ENCODE data around the gene MAP3K1.

DNA sequence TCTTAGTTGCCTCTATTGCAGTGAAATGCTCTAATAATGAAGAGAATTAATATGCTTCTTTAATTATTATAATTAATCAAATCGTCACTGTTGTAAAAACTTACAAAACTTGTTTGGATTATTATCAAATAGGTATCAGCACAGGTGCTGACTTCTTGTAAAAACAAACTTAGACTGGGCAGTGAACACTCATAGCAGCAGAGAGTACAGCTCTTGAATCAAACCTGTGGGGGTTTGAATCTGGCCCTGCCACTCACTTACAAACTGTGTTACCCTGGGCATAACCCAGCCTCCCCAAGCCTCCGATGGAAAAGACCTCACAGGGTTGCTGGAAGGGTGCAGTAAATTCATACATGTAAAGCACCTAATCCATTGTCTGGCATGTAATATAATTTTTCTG is 35.1 kb downstream of the MAP3K1 start:
- no peak for TF ChIP-seq EP300 (IDR thresholded peaks at IDR 0.05)
- TF ChIP-seq, protein P1, sequence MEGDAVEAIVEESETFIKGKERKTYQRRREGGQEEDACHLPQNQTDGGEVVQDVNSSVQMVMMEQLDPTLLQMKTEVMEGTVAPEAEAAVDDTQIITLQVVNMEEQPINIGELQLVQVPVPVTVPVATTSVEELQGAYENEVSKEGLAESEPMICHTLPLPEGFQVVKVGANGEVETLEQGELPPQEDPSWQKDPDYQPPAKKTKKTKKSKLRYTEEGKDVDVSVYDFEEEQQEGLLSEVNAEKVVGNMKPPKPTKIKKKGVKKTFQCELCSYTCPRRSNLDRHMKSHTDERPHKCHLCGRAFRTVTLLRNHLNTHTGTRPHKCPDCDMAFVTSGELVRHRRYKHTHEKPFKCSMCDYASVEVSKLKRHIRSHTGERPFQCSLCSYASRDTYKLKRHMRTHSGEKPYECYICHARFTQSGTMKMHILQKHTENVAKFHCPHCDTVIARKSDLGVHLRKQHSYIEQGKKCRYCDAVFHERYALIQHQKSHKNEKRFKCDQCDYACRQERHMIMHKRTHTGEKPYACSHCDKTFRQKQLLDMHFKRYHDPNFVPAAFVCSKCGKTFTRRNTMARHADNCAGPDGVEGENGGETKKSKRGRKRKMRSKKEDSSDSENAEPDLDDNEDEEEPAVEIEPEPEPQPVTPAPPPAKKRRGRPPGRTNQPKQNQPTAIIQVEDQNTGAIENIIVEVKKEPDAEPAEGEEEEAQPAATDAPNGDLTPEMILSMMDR (IDR thresholded peaks at IDR 0.05): no peak
- TF ChIP-seq POLR2A (IDR thresholded peaks at IDR 0.05): no peak
